HepG2 (cell line): ENCODE results near the gene PROSER1.

Source experiments
- MAFK ChIP-seq, 2 experiments: IDR thresholded peaks in 1 of 2; conservative IDR thresholded peaks in 1 of 2; 2 replicates each; pipeline ENCODE4 v1.6.1; 2011; ENCODE audit warnings: improper control_type of control experiment in 2 of 2, low read length in 2 of 2
- SMC3 ChIP-seq: IDR thresholded peaks from 2 replicates; pipeline ENCODE4 v1.6.1; 2011; ENCODE audit warnings: low read length, improper control_type of control experiment
- ZKSCAN8 ChIP-seq: IDR thresholded peaks from 2 replicates; pipeline ENCODE4 v1.6.1; 2016; ENCODE audit warnings: borderline replicate concordance, missing genetic modification reagents, missing compliant biosample characterization
- ZSCAN30 ChIP-seq: sonication (generic); formaldehyde crosslinking; IDR thresholded peaks from 2 replicates; pipeline ENCODE4 v1.5.0; 2020; ENCODE audit warnings: mild to moderate bottlenecking, missing genetic modification reagents
- ZSCAN31 ChIP-seq: sonication (generic); formaldehyde crosslinking; IDR thresholded peaks from 2 replicates; pipeline ENCODE4 v1.5.0; 2020; ENCODE audit warnings: low read depth, mild to moderate bottlenecking, missing genetic modification reagents
- TF ChIP-seq, protein P1 (sequence below): conservative IDR thresholded peaks from 2 replicates; pipeline ENCODE4 v1.6.1; 2018; ENCODE audit warnings: missing genetic modification reagents
- TF ChIP-seq, protein P2 (sequence below): sonication (generic); formaldehyde crosslinking; IDR thresholded peaks from 2 replicates; pipeline ENCODE4 v1.4.0; 2020; ENCODE audit warnings: mild to moderate bottlenecking, missing genetic modification reagents

DNA sequence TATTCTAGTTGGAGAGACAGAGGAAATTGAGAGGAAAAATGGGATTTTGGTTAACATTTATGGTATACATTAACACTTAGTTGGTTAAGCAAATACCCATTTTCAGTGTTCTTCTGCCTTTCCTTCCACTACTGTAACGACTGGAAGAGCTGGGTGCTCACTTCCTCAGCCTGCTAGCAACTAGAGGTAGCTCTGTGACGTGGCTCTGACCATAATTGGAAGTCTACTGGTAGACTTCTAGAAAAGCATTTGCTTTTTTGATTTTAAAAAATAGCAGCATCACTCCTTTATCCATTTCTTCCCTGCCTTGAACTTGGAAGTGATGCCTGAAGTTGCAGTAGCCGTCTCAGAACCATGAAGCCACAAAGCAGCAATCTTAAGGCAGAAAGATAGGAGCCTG is 16.2 kb upstream of the PROSER1 start:
- TF ChIP-seq ZKSCAN8 (CRISPR knock-in tag) (no peak), ZSCAN31 (CRISPR knock-in tag) (no peak), SMC3 (no peak), ZSCAN30 (CRISPR knock-in tag) (no peak), MAFK (conservative IDR thresholded peaks at IDR 0.05 in 1 of 2, IDR thresholded peaks at IDR 0.05 in 1 of 2; ENCODE audit: low read length in 2 of 2) (no peak)
- TF ChIP-seq, protein P1, sequence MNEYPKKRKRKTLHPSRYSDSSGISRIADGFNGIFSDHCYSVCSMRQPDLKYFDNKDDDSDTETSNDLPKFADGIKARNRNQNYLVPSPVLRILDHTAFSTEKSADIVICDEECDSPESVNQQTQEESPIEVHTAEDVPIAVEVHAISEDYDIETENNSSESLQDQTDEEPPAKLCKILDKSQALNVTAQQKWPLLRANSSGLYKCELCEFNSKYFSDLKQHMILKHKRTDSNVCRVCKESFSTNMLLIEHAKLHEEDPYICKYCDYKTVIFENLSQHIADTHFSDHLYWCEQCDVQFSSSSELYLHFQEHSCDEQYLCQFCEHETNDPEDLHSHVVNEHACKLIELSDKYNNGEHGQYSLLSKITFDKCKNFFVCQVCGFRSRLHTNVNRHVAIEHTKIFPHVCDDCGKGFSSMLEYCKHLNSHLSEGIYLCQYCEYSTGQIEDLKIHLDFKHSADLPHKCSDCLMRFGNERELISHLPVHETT: no peak
- TF ChIP-seq, protein P2, sequence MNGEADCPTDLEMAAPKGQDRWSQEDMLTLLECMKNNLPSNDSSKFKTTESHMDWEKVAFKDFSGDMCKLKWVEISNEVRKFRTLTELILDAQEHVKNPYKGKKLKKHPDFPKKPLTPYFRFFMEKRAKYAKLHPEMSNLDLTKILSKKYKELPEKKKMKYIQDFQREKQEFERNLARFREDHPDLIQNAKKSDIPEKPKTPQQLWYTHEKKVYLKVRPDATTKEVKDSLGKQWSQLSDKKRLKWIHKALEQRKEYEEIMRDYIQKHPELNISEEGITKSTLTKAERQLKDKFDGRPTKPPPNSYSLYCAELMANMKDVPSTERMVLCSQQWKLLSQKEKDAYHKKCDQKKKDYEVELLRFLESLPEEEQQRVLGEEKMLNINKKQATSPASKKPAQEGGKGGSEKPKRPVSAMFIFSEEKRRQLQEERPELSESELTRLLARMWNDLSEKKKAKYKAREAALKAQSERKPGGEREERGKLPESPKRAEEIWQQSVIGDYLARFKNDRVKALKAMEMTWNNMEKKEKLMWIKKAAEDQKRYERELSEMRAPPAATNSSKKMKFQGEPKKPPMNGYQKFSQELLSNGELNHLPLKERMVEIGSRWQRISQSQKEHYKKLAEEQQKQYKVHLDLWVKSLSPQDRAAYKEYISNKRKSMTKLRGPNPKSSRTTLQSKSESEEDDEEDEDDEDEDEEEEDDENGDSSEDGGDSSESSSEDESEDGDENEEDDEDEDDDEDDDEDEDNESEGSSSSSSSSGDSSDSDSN (CRISPR knock-in tag): no peak
